Stromal cell of bone marrow (primary cell): Measurements from ENCODE around the gene DNAJB11.
"Not testable (repeated sequence)": the region's sequence is repeated elsewhere in the genome, so short reads cannot be mapped to it uniquely, and the experiment has no call there.

Experiments used
- DNase-seq: peaks from one replicate; pipeline ENCODE4 v3.0.0-alpha.2; 2012; ENCODE audit warnings: low read depth

Gene DNAJB11

DNA sequence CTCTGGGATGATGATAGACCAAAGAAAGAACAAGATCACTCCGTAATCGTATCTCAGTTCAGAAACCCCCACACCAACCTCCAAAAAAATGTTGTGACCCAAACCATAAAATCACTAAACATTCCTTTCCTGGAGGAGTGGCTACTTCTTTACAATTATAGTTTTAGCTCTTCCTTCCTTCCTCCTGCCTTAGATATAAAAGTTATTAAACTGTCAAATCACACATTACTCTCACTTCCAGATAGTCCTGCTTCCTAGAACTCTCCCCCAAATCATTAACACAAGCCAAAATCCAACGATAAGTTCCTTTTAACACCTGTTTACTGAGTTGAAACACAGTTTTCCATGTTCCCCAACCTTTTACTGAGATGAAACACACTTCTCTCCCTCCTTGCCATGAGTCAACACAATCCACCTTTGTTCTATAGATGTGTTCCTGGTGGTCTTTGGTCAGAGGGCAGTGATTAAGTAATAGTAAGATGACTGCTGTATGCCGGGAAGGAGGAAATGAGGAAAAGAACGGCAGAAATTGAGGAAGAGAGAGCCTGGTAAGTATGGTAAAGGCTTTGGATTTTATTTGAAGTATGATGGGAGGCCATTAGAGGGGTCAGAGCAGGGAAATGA, 18.0 kb upstream of the DNAJB11 start:
- DNase-seq: no peak

DNA sequence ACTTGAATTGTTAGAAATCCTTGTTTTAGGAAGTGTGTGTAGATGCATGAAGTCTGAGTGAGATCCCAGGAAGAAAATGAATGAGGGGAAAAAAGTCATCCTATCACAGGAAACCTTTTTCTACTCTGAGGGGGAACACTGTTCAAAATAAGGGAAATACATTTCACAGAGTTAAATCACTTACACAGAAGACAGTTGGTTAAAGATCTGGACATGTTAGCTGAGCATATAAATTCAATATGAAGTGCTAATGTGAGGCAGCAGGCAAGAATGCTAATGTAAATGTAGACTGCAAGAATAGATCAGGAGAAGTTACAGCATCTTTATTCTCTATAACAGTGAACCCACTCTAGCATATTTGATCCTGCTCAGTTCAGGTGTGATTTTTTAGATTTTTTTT, 5.9 kb upstream of the DNAJB11 start:
- DNase-seq: no peak

DNA sequence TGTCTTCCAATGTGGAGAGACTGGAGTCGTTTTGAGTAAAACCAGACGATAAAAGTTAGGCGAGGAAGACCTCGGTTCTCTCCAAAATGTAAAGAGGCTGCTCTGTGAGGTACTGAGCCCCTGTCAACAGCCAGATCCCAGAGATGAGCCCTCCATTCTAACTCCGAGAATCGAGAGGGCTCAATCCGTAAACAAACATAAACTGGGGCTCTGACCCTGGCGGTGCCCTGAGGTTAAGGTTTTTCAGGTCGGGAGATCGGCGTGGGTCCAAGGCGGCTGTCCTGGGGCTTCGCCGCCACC, 3.8 kb upstream of the DNAJB11 start:
- DNase-seq: no peak

DNA sequence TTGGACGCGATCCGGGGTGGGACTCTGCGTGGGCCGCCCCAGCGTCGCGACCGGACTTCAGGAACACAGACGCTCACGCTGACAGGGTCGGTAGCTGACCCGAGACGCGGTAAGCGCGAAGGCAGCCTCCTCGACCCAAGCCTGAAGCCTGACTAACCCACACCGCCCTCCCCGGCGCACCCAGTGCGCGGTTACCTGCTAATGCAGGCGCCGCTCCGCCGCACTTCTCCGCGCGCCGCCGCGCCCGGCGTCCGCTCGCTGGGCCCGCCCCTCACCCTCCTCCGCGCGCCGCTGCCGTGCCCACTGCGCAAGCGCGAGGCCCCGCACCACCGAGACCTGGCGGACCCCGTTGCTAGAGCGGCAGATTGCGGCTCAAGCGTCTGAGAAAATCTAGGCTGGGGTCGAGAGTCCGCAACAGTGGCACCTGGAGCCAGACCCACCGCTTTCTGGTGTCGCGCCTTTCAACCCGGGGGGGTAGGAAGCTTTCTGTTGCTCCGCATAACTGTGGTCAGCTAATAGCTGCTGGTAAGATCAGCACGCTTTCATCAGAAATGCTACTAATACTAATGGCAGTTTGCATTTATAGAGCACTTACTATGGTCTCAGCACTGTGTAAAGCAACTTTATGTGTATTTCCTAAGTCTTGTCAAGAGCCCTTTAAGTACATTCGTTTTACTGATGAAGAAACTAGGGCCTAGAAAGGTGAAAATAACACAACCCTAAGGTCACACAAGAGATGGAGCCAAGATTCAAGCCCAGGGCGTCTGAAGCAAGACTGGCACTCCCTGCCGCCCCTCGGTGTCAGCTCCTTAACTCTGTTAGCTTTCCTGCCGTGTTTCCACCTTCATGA, 3.2 kb upstream of the DNAJB11 start, which contains the start of gene TBCCD1:
TSS of gene TBCCD1 (minus strand) at position 268 of the 850 bp plus-strand sequence. CDS start 3,010 bp downstream, outside the sequence.
- DNase-seq: peak; percentile 59

DNA sequence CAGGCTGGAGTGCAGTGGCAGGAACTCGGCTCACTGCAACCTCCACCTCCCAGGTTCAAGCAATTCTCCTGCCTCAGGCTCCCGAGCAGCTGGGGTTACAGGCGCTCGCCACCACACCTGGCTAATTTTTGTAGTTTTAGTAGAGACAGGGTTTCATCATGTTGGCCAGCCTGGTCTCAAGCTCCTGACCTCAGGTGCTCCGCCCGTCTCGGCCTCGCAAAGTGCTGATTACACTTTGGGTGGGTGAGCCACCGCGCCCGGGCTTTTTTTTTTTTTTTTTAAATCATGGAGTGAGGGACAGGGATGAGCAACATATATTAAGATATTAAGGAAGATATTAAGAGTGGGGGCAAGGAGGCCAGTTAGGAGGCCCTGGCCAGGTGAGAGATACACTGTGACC, 1.2 kb upstream of the DNAJB11 start:
- not testable (repeated sequence) for DNase-seq

DNA sequence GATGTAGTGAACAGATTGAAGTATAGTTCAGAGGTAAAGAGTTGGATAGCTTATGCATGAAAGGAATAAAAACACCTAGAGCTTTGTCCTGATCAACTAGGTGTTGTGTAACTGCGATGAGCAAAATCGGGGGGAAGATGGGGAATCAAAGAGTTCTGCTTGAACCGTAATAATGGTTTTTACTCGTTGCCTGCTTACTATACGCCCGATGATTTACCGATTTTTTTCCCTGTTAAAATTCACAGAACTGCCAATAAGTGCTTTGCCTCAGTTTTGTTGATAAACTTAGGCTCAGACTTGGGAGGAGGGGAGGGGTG, 783 bp upstream of the DNAJB11 start:
- DNase-seq: no peak

DNA sequence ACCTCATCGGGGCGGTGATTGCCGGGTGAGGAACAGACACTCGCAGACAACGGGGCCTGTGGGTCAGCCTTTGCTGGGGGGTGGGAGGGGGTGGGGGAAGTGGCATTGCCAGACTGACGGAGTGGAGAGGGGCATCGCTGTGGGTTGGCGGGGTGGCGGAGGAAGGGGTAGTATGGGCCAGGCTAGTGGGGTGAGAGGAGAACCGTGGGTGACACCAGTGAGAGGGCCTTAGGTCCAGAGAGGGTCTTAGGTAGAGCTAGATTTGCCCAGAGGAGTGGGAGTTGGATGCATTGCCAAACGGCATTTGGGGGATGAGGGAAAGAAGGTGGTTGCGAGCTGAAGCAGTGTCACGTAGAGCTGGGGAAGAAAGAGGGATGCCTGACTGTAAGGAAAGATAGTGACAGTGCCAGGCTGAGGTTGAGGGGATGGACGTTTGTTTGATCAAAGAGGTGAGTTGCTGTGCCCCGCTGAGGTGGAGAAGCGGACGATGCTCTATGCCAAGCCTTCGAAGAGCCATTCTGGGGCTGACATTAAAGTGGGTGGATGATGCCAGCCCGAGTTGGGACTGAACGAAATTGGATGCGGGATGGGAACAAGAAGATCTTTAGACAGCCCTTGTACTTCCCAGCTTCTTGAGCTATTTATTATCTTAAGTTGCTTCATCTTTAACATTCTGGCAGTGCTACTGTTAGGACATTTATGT, 572 bp downstream of the DNAJB11 start:
- no peak for DNase-seq

DNA sequence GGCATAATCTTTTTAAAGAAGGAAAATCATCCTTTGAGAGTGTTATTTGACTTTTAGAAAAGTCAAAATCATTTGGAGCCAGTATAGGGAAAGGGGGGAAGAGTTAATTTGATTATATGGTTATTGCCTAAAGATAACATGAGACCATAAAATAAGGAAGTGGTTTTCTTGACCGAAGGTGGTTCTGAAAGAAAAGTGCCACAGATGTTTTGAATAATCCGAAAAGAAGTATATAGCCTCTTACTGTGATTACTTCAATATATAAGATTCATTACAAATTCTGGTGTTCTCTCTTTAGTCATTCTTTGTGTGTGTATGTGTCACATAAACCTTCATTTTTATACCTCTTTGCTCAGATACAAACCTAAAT, 1.1 kb downstream of the DNAJB11 start:
- no peak for DNase-seq

DNA sequence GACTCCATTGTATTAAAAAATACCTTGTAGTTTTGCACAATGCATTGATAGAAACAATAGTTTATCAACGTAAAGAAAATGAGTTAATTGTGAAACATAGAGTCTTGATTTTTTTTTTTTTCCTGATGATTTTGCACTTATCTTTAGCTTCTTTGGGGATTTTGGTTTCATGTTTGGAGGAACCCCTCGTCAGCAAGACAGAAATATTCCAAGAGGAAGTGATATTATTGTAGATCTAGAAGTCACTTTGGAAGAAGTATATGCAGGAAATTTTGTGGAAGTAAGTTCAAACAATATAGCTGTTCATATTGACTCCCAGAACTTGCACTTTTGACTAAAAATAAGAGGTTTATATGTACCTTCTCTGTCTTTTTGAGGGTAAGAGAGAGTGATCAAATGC, 7.0 kb downstream of the DNAJB11 start:
- no peak for DNase-seq

DNA sequence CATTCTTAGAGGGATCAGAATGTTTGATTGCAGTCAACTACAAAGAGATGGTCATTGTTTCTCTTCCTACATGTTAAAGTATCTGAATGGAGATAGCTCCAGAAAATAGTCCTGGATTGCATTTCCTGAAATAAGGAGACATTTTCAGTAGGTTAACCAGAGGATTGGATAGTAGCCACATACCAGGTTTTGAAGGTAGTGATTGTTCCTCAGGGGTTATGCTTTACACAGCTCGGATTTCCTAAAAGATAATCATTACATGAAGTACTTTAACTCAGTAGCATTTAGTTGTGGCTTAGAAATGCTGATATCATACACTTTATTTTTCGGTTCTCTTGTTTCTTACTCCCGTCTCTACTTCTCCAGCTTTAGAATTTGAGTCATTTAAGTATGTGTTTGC, 10.3 kb downstream of the DNAJB11 start:
- no peak for DNase-seq

DNA sequence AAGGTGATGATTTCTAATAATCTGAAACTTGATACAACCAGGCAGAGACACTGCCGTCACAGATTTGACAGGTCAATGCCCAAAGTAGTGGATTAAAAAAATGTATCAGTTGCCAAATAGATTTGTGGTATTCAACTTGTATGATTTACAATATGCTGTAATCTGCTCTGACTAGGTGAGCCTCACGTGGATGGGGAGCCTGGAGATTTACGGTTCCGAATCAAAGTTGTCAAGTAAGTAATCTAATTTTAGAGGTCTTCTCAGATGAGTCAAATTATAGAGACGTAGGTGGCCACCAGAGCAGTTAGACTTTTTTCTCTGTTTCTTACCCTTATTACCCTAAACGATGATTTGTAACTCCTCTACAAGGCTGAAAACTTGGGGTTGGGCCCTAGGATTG, 12.0 kb downstream of the DNAJB11 start:
- no peak for DNase-seq

DNA sequence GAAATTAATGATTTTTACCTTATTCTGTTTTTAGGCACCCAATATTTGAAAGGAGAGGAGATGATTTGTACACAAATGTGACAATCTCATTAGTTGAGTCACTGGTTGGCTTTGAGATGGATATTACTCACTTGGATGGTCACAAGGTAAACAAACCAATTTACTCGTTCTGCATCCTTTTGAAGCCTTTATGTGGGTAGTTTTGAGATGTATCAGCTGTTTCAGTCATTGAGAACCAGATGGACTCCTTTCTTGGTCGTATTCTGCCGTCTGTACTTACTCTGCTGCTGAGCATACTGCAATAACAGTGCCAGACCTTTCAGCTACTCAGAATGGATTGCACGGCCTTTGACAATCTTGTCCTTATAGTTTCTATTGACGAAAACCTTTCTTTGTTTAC, 13.3 kb downstream of the DNAJB11 start:
- DNase-seq: no peak

DNA sequence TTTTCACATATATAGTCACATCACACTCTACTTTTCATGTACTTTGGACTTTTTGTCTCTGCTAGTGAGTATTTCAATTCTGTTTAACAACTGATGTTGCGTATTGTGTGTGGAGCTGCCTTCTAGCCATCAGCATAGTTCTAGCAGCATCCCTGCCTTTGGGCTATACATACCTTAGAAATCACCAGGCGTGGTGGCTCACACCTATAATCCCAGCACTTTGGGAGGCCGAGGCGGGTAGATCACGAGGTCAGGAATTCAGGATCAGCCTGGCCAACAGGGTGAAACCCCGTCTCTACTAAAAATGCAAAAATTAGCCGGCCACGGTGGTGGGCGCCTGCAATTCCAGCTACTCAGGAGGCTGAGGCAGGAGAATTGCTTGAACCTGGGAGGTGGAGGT, 15.7 kb downstream of the DNAJB11 start:
- not testable (repeated sequence) for DNase-seq

DNA sequence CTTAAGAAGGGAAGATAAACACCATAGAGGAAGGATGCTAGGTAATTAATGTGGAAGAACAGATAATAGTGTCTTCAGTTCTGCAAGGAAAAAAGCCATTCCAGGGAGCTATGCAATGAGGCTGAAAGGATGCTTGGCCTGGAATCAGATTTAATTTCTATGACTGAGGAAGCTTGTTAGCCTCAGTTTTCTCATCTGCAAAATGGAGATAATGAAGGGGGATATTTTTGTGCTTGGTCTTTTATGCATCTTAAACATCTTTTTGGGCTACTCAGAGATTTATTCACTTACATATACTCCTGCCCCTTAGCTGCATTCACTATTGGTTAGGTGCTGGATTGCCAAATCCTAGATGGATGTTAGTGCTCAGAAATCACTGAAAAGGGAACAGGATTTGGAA, 16.7 kb downstream of the DNAJB11 start:
- DNase-seq: no peak

DNA sequence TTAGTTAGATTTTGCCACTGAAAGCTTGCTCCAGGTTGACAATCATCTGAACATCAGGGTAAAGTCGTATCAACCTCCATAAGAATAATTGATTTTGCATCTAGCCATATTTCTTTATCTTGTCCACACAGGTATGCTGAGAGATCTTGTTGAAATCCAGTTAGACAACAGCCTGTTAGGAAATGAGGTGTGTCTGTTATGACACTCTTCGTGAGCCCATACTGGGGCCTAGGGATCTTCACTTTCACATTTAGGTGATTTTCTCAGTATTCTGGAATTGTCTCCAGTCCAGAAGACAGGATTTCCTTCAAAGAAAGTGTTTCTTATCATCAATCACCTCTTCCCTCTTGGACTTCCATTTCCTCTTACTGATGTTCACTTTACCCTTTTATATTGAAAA, 18.1 kb downstream of the DNAJB11 start:
- DNase-seq: no peak

DNA sequence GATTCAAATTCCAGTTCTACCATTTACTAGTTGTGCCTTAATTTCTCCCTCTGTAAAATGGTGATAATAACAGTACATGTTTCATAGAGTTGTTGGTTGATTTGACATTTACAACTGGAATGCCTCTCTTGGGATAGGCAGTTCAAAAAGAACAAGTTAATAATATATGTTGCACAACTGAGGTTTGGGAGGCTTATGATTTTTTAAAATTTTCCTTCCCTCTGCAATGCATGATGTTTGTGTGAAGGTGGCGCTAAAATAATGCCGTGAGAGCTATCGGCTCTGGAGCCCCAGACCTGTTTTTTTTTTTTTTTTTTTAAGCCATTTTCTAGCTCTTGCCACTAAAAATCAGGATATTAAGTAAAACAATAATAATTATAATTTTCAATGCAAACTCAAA, 18.6 kb downstream of the DNAJB11 start:
- DNase-seq: no peak

DNA sequence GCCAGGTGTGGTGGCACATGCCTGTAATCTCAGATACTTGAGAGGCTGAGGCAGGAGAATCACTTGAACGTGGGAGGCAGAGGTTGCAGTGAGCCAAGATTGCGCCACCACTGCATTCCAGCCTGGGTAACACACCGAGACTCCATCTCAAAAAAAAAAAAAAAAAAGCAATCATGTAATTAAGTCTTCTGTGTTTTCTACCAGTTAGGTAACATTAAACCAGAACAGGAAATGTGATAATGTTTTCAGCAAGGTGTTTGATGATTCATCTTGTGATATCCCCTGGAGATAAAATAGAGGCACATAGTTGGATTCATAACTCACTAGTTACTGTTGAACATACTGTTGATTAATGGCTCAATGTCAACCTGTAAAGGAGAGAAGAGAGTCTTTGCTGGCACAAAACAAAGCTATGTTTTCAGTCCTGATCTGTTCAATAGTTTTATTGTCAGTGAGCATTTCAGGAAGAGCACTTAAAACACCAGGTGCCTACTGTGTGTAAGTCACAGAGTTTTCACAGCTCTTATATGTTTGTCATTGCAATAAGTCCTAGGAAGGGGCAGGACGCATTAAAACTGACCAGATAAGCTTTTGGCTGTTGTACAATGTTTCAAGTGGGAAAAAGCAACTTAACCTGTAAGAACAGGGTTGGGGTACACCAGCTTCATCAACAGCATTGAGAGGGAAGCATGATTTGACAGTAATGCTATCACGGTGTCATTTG, 19.5 kb downstream of the DNAJB11 start:
- DNase-seq: no peak

DNA sequence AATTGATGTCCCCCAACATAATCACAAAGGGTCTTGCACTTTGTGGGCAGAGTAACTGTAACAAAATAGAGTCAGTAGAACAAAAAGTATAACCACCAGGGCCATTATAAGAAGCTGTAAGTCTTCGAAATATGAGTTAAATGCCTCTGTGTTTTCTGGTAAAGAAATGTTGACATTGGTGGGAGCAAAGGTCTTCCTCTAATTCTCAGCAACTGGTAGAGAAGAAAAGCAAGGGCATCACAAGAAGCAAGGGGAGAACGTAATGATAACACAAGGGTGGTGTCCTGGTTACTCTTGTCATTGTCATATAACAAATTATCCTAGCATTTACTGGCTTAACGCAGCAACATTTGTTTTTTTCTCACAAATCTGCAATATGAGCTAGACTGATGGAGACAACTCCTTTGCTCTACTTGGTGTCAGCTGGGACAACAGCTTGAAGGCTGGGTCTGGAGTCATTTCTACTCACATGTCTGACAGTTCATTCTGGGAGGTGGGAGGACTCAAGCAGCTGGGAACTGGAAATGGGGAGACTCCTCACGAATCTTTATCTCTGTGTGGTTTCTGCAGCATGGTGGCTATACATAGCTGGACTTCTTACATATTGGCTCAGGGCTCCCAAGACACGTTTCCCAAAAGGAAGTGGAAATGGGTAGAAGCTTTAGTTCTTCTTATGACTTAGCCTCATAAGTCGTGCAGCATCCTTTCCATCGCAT, 20.2 kb downstream of the DNAJB11 start:
- no peak for DNase-seq

DNA sequence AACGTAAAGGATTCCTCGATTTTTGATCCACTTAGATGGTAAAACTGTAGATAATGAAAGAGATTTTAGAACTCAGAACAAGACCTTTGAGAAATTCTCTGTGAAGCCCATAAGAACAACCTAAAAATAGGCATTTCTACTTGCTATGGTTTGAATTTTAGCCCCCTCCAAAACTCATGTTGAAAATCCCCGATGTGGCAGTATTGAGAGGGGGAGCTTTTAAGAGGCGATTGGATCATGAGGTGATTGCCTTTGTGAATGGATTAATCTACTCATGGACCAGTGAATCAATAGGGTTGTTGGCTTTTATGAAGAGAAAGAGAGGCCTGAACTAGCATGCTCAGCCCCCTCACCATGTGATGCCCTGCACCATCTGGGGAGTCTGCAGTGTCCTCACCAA, 22.2 kb downstream of the DNAJB11 start:
- no peak for DNase-seq

DNA sequence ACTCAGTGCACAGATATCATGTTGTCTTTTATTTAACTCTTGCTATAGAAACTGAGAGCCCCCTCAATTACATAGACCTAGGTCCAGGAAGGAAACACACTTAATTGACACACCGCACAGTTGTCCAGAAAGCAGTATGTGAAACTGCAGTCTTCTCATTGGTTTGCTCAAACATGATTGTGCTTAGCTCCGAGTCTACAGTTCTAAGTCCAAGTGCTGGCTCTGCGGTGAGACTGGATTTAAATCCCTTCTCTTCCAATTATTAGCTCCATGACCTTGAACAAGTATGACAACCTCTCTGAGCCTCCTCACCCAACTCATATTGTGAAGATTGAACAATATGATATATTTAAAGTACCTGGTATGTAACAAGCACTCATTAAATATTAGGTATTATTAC, 23.3 kb downstream of the DNAJB11 start:
- no peak for DNase-seq

DNA sequence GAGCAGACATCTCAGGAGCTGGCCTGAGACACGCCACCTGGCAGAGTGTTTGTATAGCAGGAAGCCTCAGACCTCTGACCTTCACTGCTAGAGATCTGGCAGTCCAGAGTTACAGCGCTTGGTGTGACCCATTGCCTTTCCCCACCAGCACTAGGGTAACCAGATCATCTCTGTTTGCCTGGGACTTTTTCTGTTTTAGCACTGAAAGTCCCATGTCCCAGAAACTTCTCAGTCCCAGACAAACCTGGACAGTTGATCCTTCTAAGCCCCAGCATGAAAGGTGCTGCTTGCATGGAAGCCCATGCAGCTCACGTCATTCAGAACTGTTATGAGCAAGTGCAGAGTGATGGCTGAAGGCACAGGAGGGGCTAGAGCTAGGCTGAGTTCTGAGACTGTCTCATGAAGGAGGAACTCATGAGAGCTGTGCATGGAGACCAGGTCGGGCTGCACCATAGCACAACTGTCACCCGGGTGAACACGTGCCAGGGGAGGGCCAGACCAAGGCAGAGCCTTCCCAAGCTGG, 24.1 kb downstream of the DNAJB11 start:
- DNase-seq: no peak
